IPS-15b (cell line): Measurements from ENCODE around the gene NAA10.

ENCODE experiments used
- H3K27me3 ChIP-seq: one replicate; pipeline ENCODE4 v1.6.1; 2013; ENCODE audit warnings: low read length; ENCODE audit not compliant: control insufficient read depth, insufficient read depth
- H3K36me3 ChIP-seq: one replicate; pipeline ENCODE4 v1.6.1; 2013; ENCODE audit warnings: low read length; ENCODE audit not compliant: control insufficient read depth, insufficient read depth
- H3K4me1 ChIP-seq: one replicate; pipeline ENCODE4 v1.6.1; 2013; ENCODE audit warnings: mild to moderate bottlenecking, low read length; ENCODE audit not compliant: control insufficient read depth, insufficient read depth
- H3K4me3 ChIP-seq: one replicate; pipeline ENCODE4 v1.5.1; 2013; ENCODE audit warnings: low read depth, low read length
- H3K9ac ChIP-seq: one replicate; pipeline ENCODE4 v1.6.1; 2013; ENCODE audit warnings: low read depth, mild to moderate bottlenecking, low read length
- H3K9me3 ChIP-seq: one replicate; pipeline ENCODE4 v1.6.1; 2013; ENCODE audit warnings: mild to moderate bottlenecking, low read length; ENCODE audit not compliant: control insufficient read depth, insufficient read depth

Gene NAA10

GRCh38 chrX:153908219-153908860 is 26.5 kb downstream of the NAA10 start:
- H3K4me1 ChIP-seq, result no peaks in the 10 kb centered on the region
- no peak overlapping the region for H3K9ac ChIP-seq
- H3K4me3 ChIP-seq, result no peak overlapping the region
- peaks cover 4% of the 10 kb centered on the region for H3K9me3 ChIP-seq
- H3K27me3 ChIP-seq, result no peaks in the 10 kb centered on the region
- H3K36me3 ChIP-seq, result no peaks in the 10 kb centered on the region

- Histone ChIP-seq H3K27me3 (no peaks in the 10 kb centered on the region), H3K4me3 (no peak overlapping the region), H3K9ac (no peak overlapping the region), H3K36me3 (no peaks in the 10 kb centered on the region), H3K4me1 (no peaks in the 10 kb centered on the region), H3K9me3 (peaks cover 4% of the 10 kb centered on the region)
Measured at GRCh38 chrX:153907456-153907855, 27.4 kb downstream of the NAA10 start.

- H3K9me3 ChIP-seq, result peaks cover 4% of the 10 kb centered on the region
- no peaks in the 10 kb centered on the region for H3K27me3 ChIP-seq
- H3K36me3 ChIP-seq, result no peaks in the 10 kb centered on the region
- no peak overlapping the region for H3K9ac ChIP-seq
- H3K4me1 ChIP-seq, result no peaks in the 10 kb centered on the region
- H3K4me3 ChIP-seq, result no peak overlapping the region
Measured at GRCh38 chrX:153906126-153906917, 28.5 kb downstream of the NAA10 start.

GRCh38 chrX:153905481-153906095 is 29.2 kb downstream of the NAA10 start:
- H3K27me3 ChIP-seq, result no peaks in the 10 kb centered on the region
- H3K4me1 ChIP-seq, result no peaks in the 10 kb centered on the region
- H3K36me3 ChIP-seq, result no peaks in the 10 kb centered on the region
- H3K9ac ChIP-seq, result no peak overlapping the region
- H3K9me3 ChIP-seq, result peaks cover 4% of the 10 kb centered on the region
- H3K4me3 ChIP-seq, result no peak overlapping the region

- Histone ChIP-seq H3K9me3 (peaks cover 4% of the 10 kb centered on the region), H3K9ac (no peak within 1 kb of the TSS), H3K27me3 (no peaks in the 10 kb centered on the region), H3K36me3 (no peaks in the 10 kb centered on the region), H3K4me3 (no peak within 1 kb of the TSS), H3K4me1 (no peaks in the 10 kb centered on the region)
Measured at GRCh38 chrX:153903991-153904957, 30.6 kb downstream of the NAA10 start, which contains the start of gene AVPR2. Gene AVPR2 (plus strand): TSS chrX:153904673. CDS start chrX:153905146, 473 bp downstream.

- H3K4me1 ChIP-seq, result no peaks in the 10 kb centered on the region
- peaks cover 4% of the 10 kb centered on the region for H3K9me3 ChIP-seq
- no peaks in the 10 kb centered on the region for H3K27me3 ChIP-seq
- H3K36me3 ChIP-seq, result no peaks in the 10 kb centered on the region
- H3K9ac ChIP-seq, result no peak overlapping the region
- H3K4me3 ChIP-seq, result no peak overlapping the region
Measured at GRCh38 chrX:153903238-153903980, 31.4 kb downstream of the NAA10 start.

GRCh38 chrX:153902385-153902784 is 32.5 kb downstream of the NAA10 start:
- no peak overlapping the region for H3K9ac ChIP-seq

GRCh38 chrX:153901753-153902140 is 33.1 kb downstream of the NAA10 start:
- Histone ChIP-seq H3K36me3 (no peaks in the 10 kb centered on the region), H3K4me1 (no peaks in the 10 kb centered on the region), H3K9me3 (no peaks in the 10 kb centered on the region), H3K9ac (no peak overlapping the region), H3K4me3 (no peak overlapping the region), H3K27me3 (no peaks in the 10 kb centered on the region)

More at GRCh38 chrX:153902385-153902784, 32.5 kb downstream of the NAA10 start:
- Histone ChIP-seq H3K4me3 (no peak overlapping the region), H3K4me1 (no peaks in the 10 kb centered on the region), H3K9me3 (no peaks in the 10 kb centered on the region), H3K27me3 (no peaks in the 10 kb centered on the region), H3K36me3 (no peaks in the 10 kb centered on the region)

GRCh38 chrX:153900831-153901752 is 33.7 kb downstream of the NAA10 start:
- Histone ChIP-seq H3K9me3 (no peaks in the 10 kb centered on the region), H3K4me1 (no peaks in the 10 kb centered on the region), H3K27me3 (no peaks in the 10 kb centered on the region), H3K4me3 (no peak overlapping the region), H3K36me3 (no peaks in the 10 kb centered on the region), H3K9ac (no peak overlapping the region)

GRCh38 chrX:153897899-153898298 is 36.9 kb downstream of the NAA10 start:
- Histone ChIP-seq H3K9ac (no peak overlapping the region), H3K36me3 (no peaks in the 10 kb centered on the region), H3K27me3 (no peaks in the 10 kb centered on the region), H3K9me3 (no peaks in the 10 kb centered on the region), H3K4me1 (no peaks in the 10 kb centered on the region), H3K4me3 (no peak overlapping the region)
